GM19397 (cell line): Measurements from ENCODE around the gene DNAH12.

Experiments used
- ATAC-seq: cut with Tn5 transposase; IDR thresholded peaks from one replicate; pipeline ENCODE4 v1.9.1; 2021; ENCODE audit warnings: mild to moderate bottlenecking, moderate library complexity; ENCODE audit not compliant: unreplicated experiment

The DNAH12 gene

GRCh38 chr3:57544181-57545125 is at the start of gene DNAH12:
Gene DNAH12 (minus strand): TSS chr3:57544344. CDS start chr3:57542870, 1,474 bp downstream.
- no peak for ATAC-seq

GRCh38 chr3:57592306-57592705 is 48.2 kb upstream of the DNAH12 start:
- no peak for ATAC-seq

GRCh38 chr3:57587905-57588304 is 43.8 kb upstream of the DNAH12 start:
- ATAC-seq, result no peak

- no peak for ATAC-seq
These were observed 42.6 kb upstream of the DNAH12 start for GRCh38 chr3:57586778-57587177.

- ATAC-seq, result no peak
These were observed 39.4 kb upstream of the DNAH12 start for GRCh38 chr3:57583544-57583943.

GRCh38 chr3:57582474-57583168 is 38.5 kb upstream of the DNAH12 start:
- no peak for ATAC-seq

GRCh38 chr3:57577801-57578200 is 33.7 kb upstream of the DNAH12 start:
- no peak for ATAC-seq

- ATAC-seq, result no peak
These were observed 32.0 kb upstream of the DNAH12 start for GRCh38 chr3:57575966-57576626.

GRCh38 chr3:57572096-57572495 is 28.0 kb upstream of the DNAH12 start:
- no peak for ATAC-seq

- ATAC-seq, result no peak
These were observed 26.7 kb upstream of the DNAH12 start for GRCh38 chr3:57570878-57571277.

- no peak for ATAC-seq
These were observed 25.8 kb upstream of the DNAH12 start for GRCh38 chr3:57569859-57570450.

- ATAC-seq, result no peak
These were observed 15.4 kb upstream of the DNAH12 start for GRCh38 chr3:57559526-57559925.

GRCh38 chr3:57557085-57557537 is 13.0 kb upstream of the DNAH12 start:
- ATAC-seq, result no peak

GRCh38 chr3:57556459-57557084 is 12.4 kb upstream of the DNAH12 start:
- peak; percentile 39 for ATAC-seq

- peak; percentile 89 for ATAC-seq
These were observed 11.8 kb upstream of the DNAH12 start, which contains the start of gene PDE12 for GRCh38 chr3:57555738-57556458. Gene PDE12 (plus strand): TSS chr3:57556274. CDS start chr3:57556380, 106 bp downstream.

- no peak for ATAC-seq
These were observed 11.2 kb upstream of the DNAH12 start for GRCh38 chr3:57555306-57555705.

- ATAC-seq, result no peak
These were observed 2.5 kb upstream of the DNAH12 start for GRCh38 chr3:57546616-57547015.

- ATAC-seq, result no peak
These were observed 1.6 kb upstream of the DNAH12 start for GRCh38 chr3:57545636-57546268.

- no peak for ATAC-seq
These were observed 5.7 kb downstream of the DNAH12 start for GRCh38 chr3:57538465-57538864.
